ENCODE results near the gene FAM131C.
"Not testable (repeated sequence)": the region's sequence is repeated elsewhere in the genome, so short reads cannot be mapped to it uniquely, and the experiment has no call there.

The FAM131C gene

DNA sequence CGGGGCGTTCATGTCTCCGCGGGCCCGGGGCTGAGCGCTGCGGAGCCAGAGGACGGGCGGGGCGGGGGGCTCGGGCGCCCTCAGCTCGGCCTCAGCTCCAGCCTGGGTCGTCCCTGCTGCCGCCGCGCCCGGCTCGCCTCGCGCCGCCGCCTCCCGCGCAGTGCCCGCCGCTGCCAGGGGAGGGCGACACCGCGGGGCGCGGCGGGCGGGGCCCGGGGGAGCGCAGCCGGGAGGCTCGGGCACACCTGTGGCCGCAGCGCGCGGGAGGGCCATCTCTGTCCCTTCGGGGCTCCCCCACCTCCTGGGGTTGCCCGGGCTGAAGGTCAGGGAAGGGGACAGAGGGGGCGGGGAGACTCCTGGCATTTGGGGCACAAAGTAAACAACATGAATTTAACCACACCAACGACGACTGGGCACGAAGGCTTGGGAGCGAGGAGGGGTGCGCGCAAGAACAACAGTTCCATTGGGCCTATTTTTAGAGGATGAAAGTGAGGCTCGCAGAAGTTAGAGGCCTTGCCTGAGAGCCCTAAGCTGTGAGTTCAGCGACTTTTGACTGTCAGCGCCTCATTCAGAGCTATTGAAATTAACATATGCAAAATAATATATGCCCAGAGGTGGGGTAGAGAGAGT, at the start of gene FAM131C:
Gene FAM131C (minus strand): TSS at position 162 of the 630 bp plus-strand sequence. CDS start 209 bp downstream, outside the sequence.
- no peak for FAIRE-seq

- no peak for FAIRE-seq
Observed at GRCh38 chr1:16122916-16123315, 49.5 kb upstream of the FAM131C start.

DNA sequence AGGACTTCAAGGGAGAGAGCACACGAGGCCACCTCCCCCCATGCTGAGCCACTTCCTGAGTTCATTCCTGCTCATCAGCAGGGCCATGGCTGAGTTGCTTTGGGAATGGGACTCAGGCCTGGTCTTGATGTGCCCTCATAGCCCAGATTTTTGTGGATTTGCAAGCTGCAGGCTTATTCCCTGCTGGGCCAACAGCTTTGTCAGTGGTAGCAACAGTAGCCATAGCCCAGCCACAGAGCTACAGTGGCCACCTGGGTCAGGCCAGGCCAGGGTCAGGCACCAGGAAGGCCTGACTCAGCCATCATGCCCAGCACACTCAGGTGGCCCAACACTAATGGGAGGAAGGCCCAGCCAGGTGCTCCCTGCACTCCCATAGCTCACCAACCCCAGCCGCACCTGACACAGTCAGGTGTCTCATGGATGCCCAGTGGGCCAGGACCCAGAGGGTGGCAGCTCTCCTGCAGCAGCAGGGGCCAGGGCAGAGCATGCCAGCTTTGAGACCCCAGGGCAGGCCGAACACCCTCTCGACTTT, 49.0 kb upstream of the FAM131C start:
- FAIRE-seq: no peak

DNA sequence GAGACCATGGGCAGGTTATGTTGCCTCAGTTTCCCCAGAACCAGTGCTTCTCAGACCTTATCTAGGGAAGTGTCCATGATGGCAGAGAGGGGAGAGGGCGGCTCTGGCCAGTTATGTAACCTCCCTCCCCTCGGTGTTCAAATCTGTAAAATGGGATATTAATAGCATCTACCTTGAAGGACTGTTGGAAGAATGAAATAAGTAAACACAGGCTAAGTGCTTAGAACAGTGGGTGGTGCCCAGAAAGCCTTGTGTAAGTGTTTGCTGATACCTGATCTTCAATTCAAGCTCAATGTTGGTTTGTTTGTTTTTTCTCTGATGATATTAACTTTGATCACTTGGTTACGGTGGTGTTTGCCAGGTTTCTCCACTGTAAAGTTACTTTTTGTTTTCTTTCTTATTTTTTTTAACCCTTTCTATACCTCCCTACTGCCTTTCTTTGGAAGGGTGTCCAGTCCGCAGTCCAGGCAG, 47.5 kb upstream of the FAM131C start:
- no peak for FAIRE-seq

DNA sequence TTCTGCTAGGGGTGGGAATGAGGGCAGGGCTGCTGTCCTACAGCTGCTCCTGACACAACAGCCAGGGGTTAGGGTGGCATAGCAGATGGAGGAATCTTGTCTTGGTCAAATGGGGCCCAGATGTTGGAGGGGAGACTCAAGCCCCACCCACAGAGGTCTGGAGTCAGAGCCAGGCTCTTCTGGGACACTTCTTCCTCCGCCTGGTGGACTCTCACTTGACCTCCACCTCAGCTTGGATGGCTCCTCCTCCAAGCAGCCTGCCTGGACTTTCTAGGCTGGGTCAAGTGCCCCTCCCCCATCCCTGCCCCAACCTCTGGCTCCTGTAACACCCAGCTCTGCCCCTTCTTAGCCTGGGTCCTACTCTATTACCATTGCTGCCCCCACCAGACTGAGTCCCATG, 47.0 kb upstream of the FAM131C start:
- FAIRE-seq: no peak

DNA sequence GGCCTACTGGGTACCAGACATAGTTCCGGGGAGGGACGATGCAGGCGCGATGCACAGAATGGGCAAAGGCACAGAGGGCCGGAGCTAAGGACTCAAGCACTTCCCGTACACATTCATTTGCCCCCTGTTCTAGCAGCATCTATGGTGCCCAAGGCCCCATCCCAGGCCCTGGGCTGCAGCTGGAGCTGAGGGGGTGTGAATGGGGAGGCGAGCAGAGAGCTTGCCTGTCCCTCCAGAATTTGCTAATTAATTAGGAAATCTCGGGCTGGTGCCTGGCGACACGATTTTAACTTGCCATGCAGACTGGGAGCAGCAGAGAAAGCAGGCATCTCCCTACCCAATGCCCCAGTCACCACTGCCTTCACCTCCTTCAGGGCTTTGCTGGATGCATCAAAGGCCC, 46.5 kb upstream of the FAM131C start:
- no peak for FAIRE-seq

DNA sequence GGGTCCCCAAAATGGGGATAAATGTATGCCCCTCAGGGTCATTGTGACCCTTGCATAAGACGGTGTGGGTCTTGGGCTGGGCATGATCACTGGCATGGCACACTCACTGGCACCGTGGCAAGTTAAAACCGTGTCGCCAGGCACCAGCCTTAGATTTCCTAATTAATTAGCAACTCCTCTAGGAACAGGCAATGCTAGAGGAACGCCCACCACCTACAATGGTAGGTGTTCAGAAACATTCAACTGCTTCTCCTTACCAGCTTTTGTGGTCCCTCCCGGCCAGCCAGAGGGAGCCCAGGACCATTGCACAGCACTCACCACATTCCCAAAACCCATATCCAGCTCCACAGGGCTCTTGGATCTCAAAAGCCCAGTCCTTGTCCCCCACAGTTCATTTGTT, 46.1 kb upstream of the FAM131C start:
- FAIRE-seq: no peak

- FAIRE-seq: no peak
Observed at GRCh38 chr1:16118706-16119105, 45.3 kb upstream of the FAM131C start.

GRCh38 chr1:16117936-16118335, 44.5 kb upstream of the FAM131C start:
- no peak for FAIRE-seq

DNA sequence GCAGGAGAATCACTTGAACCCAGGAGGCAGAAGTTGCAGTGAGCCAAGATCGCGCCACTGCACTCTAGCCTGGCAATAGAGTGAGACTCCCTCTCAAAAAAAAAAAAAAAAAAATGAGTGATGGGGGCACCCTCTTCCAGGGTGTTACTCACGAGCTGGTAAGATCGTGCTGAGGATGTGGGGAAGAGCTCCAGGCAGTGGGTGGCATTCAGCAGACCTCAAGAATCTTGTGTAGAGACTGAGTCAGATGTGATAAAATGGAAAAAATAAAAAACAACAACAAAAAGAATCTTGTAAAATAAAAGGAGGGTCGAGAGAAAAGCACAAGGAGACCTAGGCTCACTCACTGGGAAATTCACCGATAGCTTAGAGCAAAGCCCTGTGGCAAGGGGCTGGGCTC, 43.9 kb upstream of the FAM131C start:
- FAIRE-seq: no peak

DNA sequence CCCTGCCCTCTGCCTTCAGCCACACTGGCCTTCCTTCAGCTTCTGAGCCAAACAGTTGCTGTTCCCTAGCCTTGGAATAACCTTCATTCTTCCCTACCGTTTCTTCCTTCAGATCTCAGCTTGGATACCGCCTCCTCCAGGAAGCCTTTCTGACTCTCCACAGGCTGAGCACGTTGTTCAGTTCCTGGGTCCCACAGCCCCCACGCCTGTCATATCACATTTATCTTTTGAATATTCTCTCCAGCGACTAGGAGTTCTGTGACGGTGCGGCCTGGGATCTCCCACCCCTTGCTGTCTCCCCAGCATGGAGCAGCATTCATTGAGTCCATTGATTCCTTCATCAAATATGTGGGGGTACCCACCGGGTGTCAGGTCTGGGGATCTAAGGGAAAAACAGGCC, 43.2 kb upstream of the FAM131C start:
- FAIRE-seq: no peak

- FAIRE-seq: no peak
Observed at GRCh38 chr1:16116002-16116401, 42.6 kb upstream of the FAM131C start.

GRCh38 chr1:16115468-16115983, 42.1 kb upstream of the FAM131C start:
- FAIRE-seq: no peak

- FAIRE-seq: no peak
Observed at GRCh38 chr1:16114527-16115467, 41.3 kb upstream of the FAM131C start.

- no peak for FAIRE-seq
Observed at GRCh38 chr1:16112596-16113555, 39.4 kb upstream of the FAM131C start.

DNA sequence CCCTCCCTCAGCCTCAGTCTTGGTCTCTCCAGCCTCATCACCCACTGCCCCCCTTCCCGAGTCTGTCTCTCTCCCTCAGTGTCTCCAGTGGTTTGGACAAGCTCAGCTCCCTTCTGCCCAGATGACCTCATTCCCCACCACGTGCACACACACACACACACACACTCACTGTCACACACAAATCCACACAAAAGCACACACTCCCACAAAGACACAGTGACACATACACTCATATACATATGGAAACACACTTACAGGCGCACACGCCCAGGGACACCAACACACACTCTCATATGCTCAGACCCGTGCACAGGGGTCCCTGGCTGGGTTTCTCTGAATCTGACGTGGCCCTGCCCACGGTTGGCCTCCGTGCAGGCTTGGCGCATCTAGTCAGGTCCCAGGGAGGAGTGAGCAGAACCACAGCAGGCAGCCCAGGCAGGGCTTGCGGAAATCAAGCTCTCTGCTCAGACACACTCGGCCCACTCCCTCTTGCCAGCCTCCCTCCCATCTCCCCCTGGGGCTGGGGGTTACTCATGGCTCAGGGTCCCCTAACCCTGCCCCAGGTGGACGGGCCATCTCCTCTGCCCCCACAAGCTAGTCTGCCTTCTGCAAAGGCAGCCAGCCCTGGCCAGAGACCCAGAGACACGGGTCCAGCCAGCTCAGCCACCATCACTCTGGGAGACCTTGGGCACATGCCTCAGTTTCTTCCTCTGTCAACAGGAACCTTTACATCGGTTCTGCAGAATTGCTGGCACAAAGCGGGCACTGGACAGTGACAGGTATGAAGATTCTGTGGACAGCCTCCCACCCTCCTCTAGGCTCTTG, 38.5 kb upstream of the FAM131C start:
- FAIRE-seq: no peak

DNA sequence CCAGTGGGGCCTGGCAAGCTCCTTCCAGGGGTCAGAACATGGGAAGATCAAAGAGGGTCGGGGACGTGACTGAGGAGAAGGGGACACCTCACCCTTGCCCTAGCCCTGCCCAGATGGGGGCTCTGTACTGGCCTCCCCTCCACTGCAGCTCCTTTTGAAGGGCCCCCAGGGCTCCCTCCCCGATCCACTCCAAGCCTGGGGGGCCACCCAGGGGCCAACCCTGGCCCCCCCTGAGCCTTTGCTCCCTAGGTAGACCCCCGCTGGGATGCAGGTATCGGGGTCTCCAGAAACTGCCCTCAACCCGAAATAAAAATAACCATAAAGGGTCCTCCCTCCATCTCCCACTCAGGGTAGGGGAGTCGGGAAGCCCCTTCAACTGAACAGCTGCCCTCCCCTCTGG, 37.4 kb upstream of the FAM131C start:
- no peak for FAIRE-seq

DNA sequence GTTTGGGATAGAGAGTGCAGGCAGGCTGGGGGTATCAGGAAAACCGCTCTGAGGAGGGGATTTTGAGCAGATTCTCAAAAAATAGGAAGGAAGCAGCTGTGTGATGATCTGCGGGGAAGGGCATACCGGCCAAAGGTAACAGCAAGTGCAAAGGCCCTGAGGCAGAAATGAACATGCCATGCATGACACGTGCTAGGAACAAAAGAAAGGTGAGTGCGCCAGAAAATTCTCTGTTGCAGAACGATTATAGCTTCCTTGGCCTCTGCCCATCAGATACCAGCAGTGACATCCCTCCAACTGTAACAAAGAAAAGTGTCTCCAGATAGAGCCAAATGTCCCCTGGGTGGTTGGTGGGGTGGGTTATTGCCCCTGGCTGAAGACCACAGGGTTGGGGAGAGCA, 37.0 kb upstream of the FAM131C start:
- no peak for FAIRE-seq

GRCh38 chr1:16109571-16109970, 36.1 kb upstream of the FAM131C start:
- FAIRE-seq: no peak

GRCh38 chr1:16107039-16107438, 33.6 kb upstream of the FAM131C start:
- not testable (repeated sequence) for FAIRE-seq

DNA sequence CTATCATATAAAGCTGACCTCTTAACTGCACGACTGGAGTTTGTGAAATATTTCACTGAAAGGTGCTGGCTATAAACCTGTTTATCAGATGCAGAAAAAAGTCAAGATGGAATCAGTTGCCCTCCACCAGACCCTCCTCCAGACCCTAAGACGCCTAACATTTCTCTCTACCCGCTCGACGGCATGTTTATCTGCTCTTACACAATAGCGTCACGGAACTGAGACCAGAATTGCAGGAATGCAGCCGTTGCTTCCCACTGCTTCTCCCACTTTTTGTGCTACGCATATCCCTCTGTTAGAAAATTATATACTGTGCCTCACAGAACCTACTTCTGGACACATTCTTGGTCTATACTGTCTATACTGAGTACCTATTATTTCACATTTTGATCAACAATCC, 28.2 kb upstream of the FAM131C start:
- FAIRE-seq: no peak

DNA sequence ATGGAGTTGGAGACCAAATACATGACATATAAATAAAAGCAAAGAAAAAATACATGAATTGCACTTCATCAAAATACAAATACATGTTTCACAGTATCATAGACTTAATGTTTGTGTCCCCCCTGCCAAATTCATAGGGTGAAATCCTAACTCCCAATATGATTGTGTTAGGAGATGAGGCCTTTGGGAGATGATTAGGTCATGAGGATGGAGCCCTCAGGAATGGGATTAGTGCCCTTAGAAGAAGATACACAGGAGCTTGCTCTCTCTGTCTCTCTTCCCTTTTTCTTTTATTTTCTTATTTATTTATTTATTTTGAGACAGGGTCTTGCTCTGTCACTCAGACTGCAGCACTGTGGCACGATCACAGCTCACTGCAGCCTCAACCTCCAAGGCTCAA, 26.0 kb upstream of the FAM131C start:
- FAIRE-seq: no peak

Data from A204.1 (cell line).